DOHH2 (cell line): ENCODE results near the gene RAB5A.

Source experiments
- H3F3A ChIP-seq: fragments of 200-600 bp; sonication (generic), shearing (Covaris generic); 2 replicates; pipeline ENCODE4 v1.6.0; 2016; ENCODE audit warnings: antibody characterized with exemption, mild to moderate bottlenecking; ENCODE audit not compliant: control insufficient read depth, insufficient read depth
- H3K27ac ChIP-seq: fragments of 200-600 bp; sonication (generic); 2 replicates; pipeline ENCODE4 v1.5.1; 2014; ENCODE audit warnings: low read depth, mild to moderate bottlenecking, low read length, moderate library complexity
- H3K27me3 ChIP-seq: fragments of 200-600 bp; sonication (generic); 2 replicates; pipeline ENCODE4 v1.6.1; 2014; ENCODE audit warnings: mild to moderate bottlenecking, low read length, mixed read lengths; ENCODE audit not compliant: control insufficient read depth
- H3K36me3 ChIP-seq: fragments of 200-600 bp; sonication (generic); 2 replicates; pipeline ENCODE4 v1.6.1; 2014; ENCODE audit warnings: mild to moderate bottlenecking, low read length, moderate library complexity, mixed read lengths; ENCODE audit not compliant: control insufficient read depth
- H3K4me1 ChIP-seq: fragments of 200-600 bp; sonication (generic); 2 replicates; pipeline ENCODE4 v1.6.1; 2014; ENCODE audit warnings: mild to moderate bottlenecking, low read length, mixed read lengths; ENCODE audit not compliant: control insufficient read depth
- H3K4me2 ChIP-seq: fragments of 200-600 bp; sonication (generic); 2 replicates; pipeline ENCODE4 v1.6.0; 2014; ENCODE audit warnings: mild to moderate bottlenecking, low read length, moderate library complexity
- H3K4me3 ChIP-seq: fragments of 200-600 bp; sonication (generic); 2 replicates; pipeline ENCODE4 v1.5.1; 2014; ENCODE audit warnings: mild to moderate bottlenecking, low read length, mixed read lengths
- H3K79me2 ChIP-seq: fragments of 200-600 bp; sonication (generic); 2 replicates; pipeline ENCODE4 v1.6.1; 2014; ENCODE audit warnings: mild to moderate bottlenecking, low read length, mixed read lengths; ENCODE audit not compliant: control insufficient read depth
- H3K9me2 ChIP-seq: fragments of 200-600 bp; sonication (generic); replicated peaks from 2 replicates; pipeline ENCODE4 v1.6.1; 2014; ENCODE audit warnings: mild to moderate bottlenecking, low read length, mixed read lengths; ENCODE audit not compliant: control insufficient read depth
- H3K9me3 ChIP-seq: fragments of 200-600 bp; sonication (generic); 2 replicates; pipeline ENCODE4 v1.6.1; 2014; ENCODE audit warnings: antibody characterized with exemption, low read length, mixed read lengths; ENCODE audit not compliant: control insufficient read depth, insufficient read depth
- H4K20me1 ChIP-seq: fragments of 200-600 bp; sonication (generic); 2 replicates; pipeline ENCODE4 v1.6.0; 2014; ENCODE audit warnings: low read depth, mild to moderate bottlenecking, antibody characterized with exemption, low read length, moderate library complexity; ENCODE audit not compliant: control insufficient read depth, insufficient read depth
- CTCF ChIP-seq: fragments of 200-600 bp; sonication (generic); IDR thresholded peaks from one replicate; pipeline ENCODE4 v1.5.1; 2014; ENCODE audit warnings: antibody characterized with exemption, mild to moderate bottlenecking, low read depth, low read length; ENCODE audit not compliant: poor library complexity, severe bottlenecking
- EZH2phosphoT487 ChIP-seq: fragments of 200-600 bp; sonication (generic); IDR thresholded peaks from 2 replicates; pipeline ENCODE4 v1.6.1; 2017; ENCODE audit warnings: borderline replicate concordance, mild to moderate bottlenecking, antibody characterized with exemption, low read length, moderate library complexity, mixed read lengths

Gene RAB5A

DNA sequence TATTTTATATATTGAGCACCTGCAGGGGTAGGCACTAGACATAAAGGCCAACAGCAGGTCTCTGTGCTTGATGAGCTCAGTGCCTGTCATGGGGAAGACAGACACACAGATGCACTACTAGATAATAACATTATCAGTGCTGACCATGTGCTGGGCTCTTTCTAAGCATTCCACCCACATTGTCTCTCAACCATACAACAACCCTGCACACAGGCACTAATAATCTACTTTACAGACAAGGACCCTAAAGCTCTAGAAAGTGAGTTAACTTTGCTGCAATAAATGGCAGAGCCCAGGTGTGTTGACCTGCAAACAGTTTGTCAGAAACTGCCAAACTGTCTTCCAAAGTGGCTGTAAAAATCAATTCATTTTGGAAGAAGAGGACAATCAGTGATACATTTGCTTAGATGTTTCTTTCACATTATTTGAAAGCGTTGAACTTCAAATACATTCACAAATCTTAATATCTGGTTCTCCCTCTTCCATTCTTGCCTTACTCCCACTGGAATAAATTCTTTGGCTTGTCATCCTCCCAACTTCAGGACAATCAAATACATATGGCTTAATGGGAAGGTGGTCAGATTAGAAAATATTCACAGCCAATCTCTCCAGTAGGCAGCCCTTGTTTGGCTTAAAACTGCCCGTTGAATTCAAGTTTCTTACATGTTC lies 76.2 kb downstream of the RAB5A start:
- Histone ChIP-seq H3K9me3 (no peaks in the 10 kb centered on the region), H3F3A (no peaks in the 10 kb centered on the region), H3K36me3 (no peaks in the 10 kb centered on the region), H3K9me2 (no peaks in the 10 kb centered on the region), H3K27ac (no peak overlapping the region), H3K79me2 (no peaks in the 10 kb centered on the region), H3K4me1 (peaks cover 10% of the 10 kb centered on the region), H3K4me3 (no peak overlapping the region), H3K27me3 (no peaks in the 10 kb centered on the region), H3K4me2 (no peak overlapping the region), H4K20me1 (no peaks in the 10 kb centered on the region)
- no peak for TF ChIP-seq CTCF
- TF ChIP-seq EZH2phosphoT487: no peak

- TF ChIP-seq CTCF (no peak), EZH2phosphoT487 (no peak)
- Histone ChIP-seq H3K27ac (no peak overlapping the region), H3K27me3 (no peaks in the 10 kb centered on the region), H3K9me3 (no peaks in the 10 kb centered on the region), H3K79me2 (no peaks in the 10 kb centered on the region), H3K36me3 (no peaks in the 10 kb centered on the region), H3F3A (no peaks in the 10 kb centered on the region), H3K4me2 (0 out of 2 replicates have a peak overlapping the region, but pooled peaks have one; percentile 33), H3K9me2 (no peaks in the 10 kb centered on the region), H3K4me3 (no peak overlapping the region), H4K20me1 (no peaks in the 10 kb centered on the region), H3K4me1 (peaks cover 10% of the 10 kb centered on the region)
Observed at GRCh38 chr3:20023623-20024405, 76.9 kb downstream of the RAB5A start.

- H4K20me1 ChIP-seq: no peaks in the 10 kb centered on the region
- no peaks in the 10 kb centered on the region for H3F3A ChIP-seq
- no peaks in the 10 kb centered on the region for H3K27me3 ChIP-seq
- H3K36me3 ChIP-seq: no peaks in the 10 kb centered on the region
- no peaks in the 10 kb centered on the region for H3K9me3 ChIP-seq
- no peak for TF ChIP-seq EZH2phosphoT487
- TF ChIP-seq CTCF: no peak
- H3K4me1 ChIP-seq: peaks cover 10% of the 10 kb centered on the region
- H3K27ac ChIP-seq: no peak overlapping the region
- H3K4me3 ChIP-seq: no peak overlapping the region
- no peaks in the 10 kb centered on the region for H3K79me2 ChIP-seq
- H3K4me2 ChIP-seq: no peak overlapping the region
- no peaks in the 10 kb centered on the region for H3K9me2 ChIP-seq
Observed at GRCh38 chr3:20027136-20027535, 80.2 kb downstream of the RAB5A start.
